AG04449 (cell line): Measurements from ENCODE around the gene CIBAR2.

Experiments
- CTCF ChIA-PET: fragments of 350-600 bp; formaldehyde crosslinking; extraction: SDS; loops from one replicate; lab custom pipeline; 2021; ENCODE audit warnings: antibody characterized with exemption; lab: Yijun Ruan, JAX
- POLR2A ChIA-PET: fragments of 400-600, 350-600 bp; formaldehyde crosslinking; extraction: SDS; loops from one replicate; lab custom pipeline; 2020; ENCODE audit warnings: antibody characterized with exemption, inconsistent platforms; lab: Yijun Ruan, JAX
- DNase-seq: peaks from one replicate; pipeline ENCODE4 v3.0.0-alpha.2; 2010; ENCODE audit warnings: low read depth, low spot score
- H3K4me3 ChIP-seq: 2 replicates; pipeline ENCODE4 v1.5.1; 2011; ENCODE audit warnings: low read depth, mild to moderate bottlenecking, control low read depth, low read length
- CTCF ChIP-seq: IDR thresholded peaks from one replicate; pipeline ENCODE4 v1.5.1; 2011; ENCODE audit warnings: mild to moderate bottlenecking, moderate library complexity, low read length, control low read depth, inconsistent platforms; ENCODE audit not compliant: insufficient read depth; ENCODE audit errors: missing control alignments

Gene CIBAR2

GRCh38 chr16:85112364-85112763, at the start of gene CIBAR2:
Gene CIBAR2, minus strand, starts transcription at chr16:85112472. Its CDS starts 120 bp downstream, at chr16:85112352.
- TF ChIP-seq CTCF: no peak
- POLR2A ChIA-PET: no interaction called here
- DNase-seq: no peak
- CTCF ChIA-PET: interaction anchor here (1.0 to 4.6 kb wide), 7 partner anchors 9 to 504 kb away, joined by 3 to 63 read pairs (median 6); no protein-coding TSS in a partner anchor
- no peak within 1 kb of the TSS for H3K4me3 ChIP-seq

- no peak for DNase-seq
- no peak overlapping the region for H3K4me3 ChIP-seq
- ChIA-PET CTCF (interaction anchor here (0.9 to 2.7 kb wide), 4 partner anchors 10 to 93 kb away, joined by 3 to 10 read pairs (median 5); no protein-coding TSS in a partner anchor), POLR2A (no interaction called here)
- no peak for TF ChIP-seq CTCF
These were observed 47.1 kb upstream of the CIBAR2 start for GRCh38 chr16:85159179-85159980.

- H3K4me3 ChIP-seq: no peak overlapping the region
- POLR2A ChIA-PET: no interaction called here
- no peak for DNase-seq
- no peak for TF ChIP-seq CTCF
- CTCF ChIA-PET: interaction anchor here (0.6 to 2.7 kb wide), 6 partner anchors 9 to 94 kb away, joined by 3 to 10 read pairs (median 3); no protein-coding TSS in a partner anchor
These were observed 46.5 kb upstream of the CIBAR2 start for GRCh38 chr16:85158743-85159178.

- POLR2A ChIA-PET: no interaction called here
- no peak overlapping the region for H3K4me3 ChIP-seq
- no peak for TF ChIP-seq CTCF
- no peak for DNase-seq
- CTCF ChIA-PET: interaction anchor here (0.6 to 1.1 kb wide), 4 partner anchors 9 to 67 kb away, joined by 3 read pairs; no protein-coding TSS in a partner anchor
These were observed 45.8 kb upstream of the CIBAR2 start for GRCh38 chr16:85157813-85158742.

- ChIA-PET POLR2A (no interaction called here), CTCF (interaction anchor here (1.1 kb wide), 1 partner anchor 42 kb away, joined by 3 read pairs; no protein-coding TSS in a partner anchor)
- no peak for TF ChIP-seq CTCF
- no peak for DNase-seq
- no peak overlapping the region for H3K4me3 ChIP-seq
These were observed 45.1 kb upstream of the CIBAR2 start for GRCh38 chr16:85157372-85157771.

GRCh38 chr16:85156869-85157268, 44.6 kb upstream of the CIBAR2 start:
- ChIA-PET CTCF (interaction anchor here (1.1 kb wide), 1 partner anchor 42 kb away, joined by 3 read pairs; no protein-coding TSS in a partner anchor), POLR2A (no interaction called here)
- DNase-seq: no peak
- H3K4me3 ChIP-seq: no peak overlapping the region
- no peak for TF ChIP-seq CTCF
